8988T (cell line): Measurements from ENCODE around the gene HDAC4.

Source experiments
- DNase-seq: peaks from one replicate; pipeline ENCODE4 v3.0.0; 2011

HDAC4 gene

GRCh38 chr2:239321596-239322415 lies 79.0 kb downstream of the HDAC4 start:
- no peak for DNase-seq

DNA sequence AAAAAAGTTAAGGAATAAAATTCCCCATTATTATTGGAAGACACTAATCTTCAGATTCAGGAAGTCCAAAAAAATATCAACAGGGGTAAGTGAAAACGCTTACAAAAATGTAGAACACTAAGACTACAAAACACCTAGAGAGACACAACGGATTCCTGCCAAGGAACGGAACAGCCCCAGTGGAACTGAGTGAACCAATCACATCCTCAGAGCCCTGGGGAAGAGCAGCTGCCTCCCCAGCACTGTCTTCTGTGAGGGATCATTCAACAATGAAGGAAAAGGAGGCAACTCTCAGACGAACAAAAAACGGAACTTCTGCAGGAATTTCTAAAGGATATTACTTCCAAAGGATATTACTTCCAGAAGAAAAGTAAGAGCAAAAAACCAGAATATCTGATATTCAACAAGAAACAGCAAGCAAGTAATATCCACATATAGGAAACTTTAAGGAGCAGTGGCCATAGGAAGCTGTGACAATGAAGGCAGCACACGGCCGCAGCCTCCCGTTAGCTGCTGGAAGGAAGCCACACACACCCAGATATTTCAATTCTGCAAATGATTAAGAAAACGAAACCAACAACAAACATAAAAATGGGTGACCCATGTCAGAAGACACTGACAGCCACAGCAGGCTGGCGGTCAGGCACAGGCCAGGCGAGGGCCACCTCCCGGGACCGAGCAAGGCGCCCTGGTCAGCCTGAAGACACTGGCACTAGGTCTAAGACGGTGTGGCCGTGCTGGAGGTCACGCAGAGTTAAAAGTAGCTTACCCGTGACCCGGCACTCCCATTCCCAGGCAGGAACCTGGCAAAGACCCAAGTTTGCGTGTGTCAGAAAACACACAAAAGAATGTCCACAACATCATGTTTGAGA lies 81.8 kb downstream of the HDAC4 start:
- DNase-seq, result no peak

- DNase-seq, result no peak
Measured at GRCh38 chr2:239318151-239318611, 82.6 kb downstream of the HDAC4 start.

DNA sequence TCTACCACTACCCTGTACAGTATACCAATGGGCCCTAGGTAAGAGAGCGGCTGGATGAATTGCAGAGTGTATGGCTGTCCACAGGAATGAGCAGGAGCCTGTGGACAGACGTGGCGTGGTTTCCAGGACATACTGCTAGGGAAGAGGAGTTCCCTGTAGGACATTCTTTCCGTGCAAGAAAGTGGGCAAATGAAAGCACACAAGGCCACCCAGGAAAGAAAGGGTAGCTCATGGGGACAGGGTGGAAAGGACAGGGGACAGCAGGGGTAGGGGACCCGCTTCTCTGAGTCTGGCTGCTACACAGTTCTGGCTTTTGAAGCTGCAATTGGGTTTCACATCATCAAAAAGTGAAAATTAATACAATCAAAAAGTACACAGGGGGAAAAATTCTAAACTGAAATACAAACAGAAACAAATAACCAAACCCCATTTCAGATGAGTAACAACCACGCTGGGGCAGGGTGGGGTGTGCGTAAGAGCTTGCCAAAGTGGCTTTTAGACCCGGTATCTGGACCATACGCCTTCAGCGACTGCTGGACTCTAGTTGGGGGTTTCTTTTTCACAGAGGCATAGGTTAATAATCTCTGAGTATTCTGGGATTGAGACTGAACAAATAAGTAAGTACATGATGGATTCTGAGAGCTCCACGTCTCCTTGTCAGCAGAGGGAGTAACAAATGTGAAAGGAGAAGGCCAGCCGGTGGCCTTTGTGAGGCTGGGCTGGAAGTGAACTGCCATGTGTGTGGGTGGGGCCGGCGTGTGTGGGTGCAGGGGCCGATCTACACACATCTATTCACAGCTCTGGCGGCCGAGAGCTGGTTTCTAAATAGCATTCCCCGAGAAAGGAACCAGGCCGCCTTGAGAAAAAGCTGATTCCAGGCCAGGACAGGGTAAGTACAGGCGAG lies 84.0 kb downstream of the HDAC4 start:
- DNase-seq, result no peak

- DNase-seq, result no peak
Measured at GRCh38 chr2:239315308-239315707, 85.5 kb downstream of the HDAC4 start.

DNA sequence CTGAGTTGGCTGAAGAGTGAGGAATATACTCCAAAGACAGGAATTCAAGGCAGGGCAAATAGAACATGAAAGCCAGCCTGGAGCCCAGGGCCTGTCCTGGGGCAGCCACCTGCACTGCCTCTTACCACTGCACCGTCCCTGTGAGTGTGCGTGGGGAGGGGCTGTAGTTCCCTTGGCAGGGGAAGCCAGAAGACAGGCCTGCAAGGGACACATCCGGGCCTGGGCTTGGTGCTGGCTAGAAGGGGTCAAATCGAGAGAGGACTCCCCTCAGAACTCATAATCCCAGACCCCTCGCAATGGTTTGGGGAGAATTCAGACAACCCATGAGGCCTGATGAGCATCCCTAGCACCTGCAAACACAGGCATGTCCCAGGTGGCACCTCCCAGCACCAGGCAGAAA lies 87.0 kb downstream of the HDAC4 start:
- DNase-seq, result no peak

- no peak for DNase-seq
Measured at GRCh38 chr2:239312741-239313667, 87.8 kb downstream of the HDAC4 start.

DNA sequence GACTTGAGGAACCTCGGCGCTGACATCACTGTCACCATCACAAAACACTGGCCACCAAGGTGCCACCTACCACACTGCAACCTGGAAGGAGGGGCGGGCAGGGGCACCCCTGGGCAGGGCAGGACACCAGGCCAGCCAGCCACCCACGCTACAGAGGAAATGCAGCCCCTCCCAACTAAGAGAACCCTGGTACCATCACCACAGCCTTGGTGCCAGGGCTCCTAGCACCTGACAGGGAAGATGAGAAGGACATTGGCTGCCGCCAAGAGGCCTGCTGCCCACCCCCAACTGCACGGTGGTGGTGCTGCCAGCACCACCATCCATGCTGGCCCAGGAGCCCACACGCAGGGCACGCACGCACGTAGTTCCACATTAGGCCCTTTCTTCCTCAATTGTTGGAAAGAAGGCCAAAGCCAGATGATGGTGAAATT lies 88.7 kb downstream of the HDAC4 start:
- DNase-seq, result no peak

GRCh38 chr2:239311132-239312040 lies 89.4 kb downstream of the HDAC4 start:
- DNase-seq, result no peak

DNA sequence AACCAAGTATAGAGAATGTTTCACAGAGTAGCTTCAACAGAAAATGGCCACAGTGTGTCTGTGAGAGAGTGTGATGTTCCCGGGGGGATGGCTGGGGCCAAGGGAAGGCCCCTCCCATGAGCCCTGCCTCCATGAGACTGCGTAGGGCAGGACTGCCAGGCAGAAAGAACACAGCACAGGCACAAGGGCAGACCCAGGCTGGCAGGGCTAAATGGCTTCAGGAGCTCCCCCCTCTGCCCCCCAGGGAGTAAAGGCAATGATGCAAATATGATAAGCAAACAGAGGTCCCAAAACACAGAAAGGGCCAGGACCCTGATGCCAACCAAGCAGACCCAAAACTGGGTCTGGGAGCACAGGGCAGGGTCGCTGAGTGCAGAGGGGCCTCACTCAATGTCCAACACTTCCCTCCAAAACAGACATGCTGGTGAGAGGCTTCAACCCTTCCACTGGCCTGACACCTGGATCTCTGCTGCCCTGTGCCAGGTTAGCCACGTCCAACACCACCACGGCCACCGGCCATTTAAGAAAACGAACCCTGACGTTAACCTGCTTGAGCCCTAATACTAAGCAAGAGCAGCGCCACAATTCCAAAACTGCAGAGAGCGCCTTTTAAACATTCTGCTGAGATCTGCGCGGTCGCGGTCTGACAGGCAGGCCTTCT lies 90.3 kb downstream of the HDAC4 start:
- no peak for DNase-seq

- DNase-seq, result no peak
Measured at GRCh38 chr2:239309398-239310245, 91.2 kb downstream of the HDAC4 start.

GRCh38 chr2:239308661-239309397 lies 92.0 kb downstream of the HDAC4 start:
- no peak for DNase-seq

GRCh38 chr2:239307921-239308613 lies 92.8 kb downstream of the HDAC4 start:
- no peak for DNase-seq

DNA sequence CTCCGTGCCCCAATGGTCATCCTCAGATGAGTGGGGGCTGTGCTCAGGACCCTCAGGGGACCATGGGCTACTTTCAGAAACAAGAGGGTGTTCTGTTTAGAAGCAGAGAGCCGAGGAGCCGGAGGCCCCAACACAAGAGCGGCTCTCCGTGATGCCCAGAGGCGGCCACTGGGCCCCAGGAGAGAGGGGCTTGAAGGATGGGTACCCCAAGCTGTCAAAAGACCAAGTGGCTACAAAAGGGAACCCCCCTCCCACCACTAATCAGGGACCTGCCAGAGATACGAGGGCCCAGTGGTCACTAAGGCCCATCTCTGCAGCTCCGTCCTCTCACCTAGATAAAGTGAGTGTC lies 93.6 kb downstream of the HDAC4 start:
- no peak for DNase-seq

DNA sequence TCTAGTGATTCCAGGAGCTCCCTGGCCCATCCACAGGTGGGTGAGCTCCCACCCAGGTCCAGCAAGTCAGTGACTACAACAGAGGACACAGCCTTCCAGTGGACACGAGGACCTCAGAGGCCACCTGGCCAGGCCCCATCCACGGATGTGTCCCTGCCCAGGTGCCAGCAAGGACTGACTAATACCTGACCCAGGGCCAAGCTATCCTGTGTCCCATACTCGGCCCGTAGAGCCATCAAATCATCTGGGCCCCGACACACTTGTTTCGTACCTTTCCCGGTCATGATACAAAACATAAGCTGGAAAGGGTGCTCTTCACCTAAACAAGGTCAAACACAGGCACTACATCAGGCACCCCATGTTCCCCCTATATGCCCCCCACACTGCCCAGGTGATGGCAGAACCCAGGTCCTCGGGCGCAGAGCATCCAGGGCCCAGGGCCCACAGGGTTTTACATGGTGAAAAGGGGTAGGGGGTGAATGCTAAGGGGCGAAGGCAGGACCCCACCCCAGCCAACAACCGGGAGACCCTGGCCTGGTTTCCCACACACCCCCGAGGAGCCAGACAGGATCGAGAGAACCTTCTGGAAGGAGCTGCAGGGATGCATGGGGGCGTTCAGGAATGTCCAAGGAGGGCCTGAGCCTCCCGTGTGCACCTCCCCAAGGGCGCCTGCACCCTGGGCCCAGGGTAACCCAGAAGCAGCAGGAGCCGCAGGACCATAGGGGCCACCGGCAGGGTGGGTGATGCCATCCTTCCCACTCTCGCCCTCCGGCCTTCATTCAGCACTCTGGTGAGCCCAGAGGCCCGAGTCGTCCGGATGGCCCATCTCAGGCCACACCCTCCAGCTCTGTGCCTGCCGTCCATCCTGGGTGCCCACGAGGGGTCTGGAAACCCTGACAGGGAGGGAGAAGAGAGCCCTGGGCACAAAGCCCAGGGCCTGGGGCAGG lies 94.3 kb downstream of the HDAC4 start:
- no peak for DNase-seq

DNA sequence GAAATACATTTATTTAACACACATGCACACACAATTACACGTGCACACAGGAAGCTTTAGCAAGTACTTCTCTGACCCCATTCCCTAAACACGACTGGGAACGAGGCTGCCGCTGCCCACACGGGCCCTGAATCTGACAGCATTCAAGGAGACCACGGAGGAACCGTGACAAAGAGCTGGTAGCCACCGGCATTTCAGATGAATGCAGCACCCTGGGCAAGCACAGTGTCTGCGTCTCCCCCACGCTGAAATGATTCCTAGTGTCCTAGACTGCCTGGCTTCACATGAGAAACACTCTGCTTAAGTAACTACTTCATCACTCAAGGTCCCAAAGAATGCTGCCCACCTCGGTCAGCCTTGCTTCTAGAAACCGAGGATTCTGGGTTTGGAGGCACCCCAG lies 95.0 kb downstream of the HDAC4 start:
- DNase-seq, result no peak

GRCh38 chr2:239305222-239305575 lies 95.6 kb downstream of the HDAC4 start:
- no peak for DNase-seq
